Measurements from ENCODE around the gene MTLN.
A peak's percentile ranks its signal among the peaks of the same experiment; 100 is the strongest.
"Not testable (repeated sequence)": the region's sequence is repeated elsewhere in the genome, so short reads cannot be mapped to it uniquely, and the experiment has no call there.

Gene MTLN

DNA sequence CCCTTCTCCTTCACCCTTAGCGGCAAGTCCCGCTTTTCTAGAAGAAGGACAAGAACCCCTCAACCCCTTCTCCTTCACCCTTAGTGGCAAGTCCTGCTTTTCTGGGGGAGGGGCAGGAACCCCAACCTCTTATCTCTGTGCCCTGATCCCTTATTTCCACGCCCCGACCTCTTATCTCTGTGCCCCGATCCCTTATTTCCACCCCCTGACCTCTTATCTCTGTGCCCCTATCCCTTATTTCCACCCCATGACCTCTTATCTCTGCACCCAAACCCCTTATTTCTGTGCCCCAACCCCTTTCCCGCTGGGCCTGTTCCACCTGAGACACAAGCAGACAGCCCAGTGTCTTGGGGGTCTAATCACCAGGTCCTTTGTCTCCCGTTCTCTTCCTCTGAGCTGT is 6.5 kb upstream of the MTLN start:
- peaks cover 15% of the 10 kb centered on the region for H3K27me3 ChIP-seq (ENCODE audit: control insufficient read depth, insufficient read depth, low read length)
- H3K36me3 ChIP-seq (ENCODE audit: control insufficient read depth, insufficient read depth, low read length); H3K4me3 ChIP-seq (ENCODE audit: low read length); H3K4me1 ChIP-seq (ENCODE audit: control insufficient read depth, insufficient read depth, low read length); H3K9me3 ChIP-seq (ENCODE audit: control insufficient read depth, low read length); H3K9ac ChIP-seq (ENCODE audit: low read length): not testable (repeated sequence)

DNA sequence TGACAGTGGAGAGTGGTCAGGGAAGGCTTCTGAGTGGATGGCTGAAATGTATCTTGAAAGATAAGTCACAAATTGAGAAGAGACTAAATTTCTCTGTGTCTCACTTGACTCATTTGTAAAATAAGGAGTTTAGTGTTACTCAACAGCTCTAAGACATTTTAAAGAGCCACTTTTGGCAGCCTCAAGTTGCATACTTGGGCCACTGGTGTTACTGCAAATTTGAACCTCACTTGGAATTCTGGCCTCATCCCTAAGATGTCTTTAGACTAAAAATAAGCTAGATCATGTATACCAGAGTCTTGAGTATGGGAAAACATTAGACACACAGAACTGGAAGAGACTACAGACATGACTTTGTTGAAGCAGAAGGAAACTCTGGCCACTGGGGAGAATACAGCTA is 4.5 kb upstream of the MTLN start:
- Histone ChIP-seq H3K36me3 (ENCODE audit: control insufficient read depth, insufficient read depth, low read length) (no peaks in the 10 kb centered on the region), H3K9me3 (ENCODE audit: control insufficient read depth, low read length) (no peaks in the 10 kb centered on the region), H3K9ac (ENCODE audit: low read length) (no peak overlapping the region), H3K4me1 (ENCODE audit: control insufficient read depth, insufficient read depth, low read length) (no peaks in the 10 kb centered on the region), H3K27me3 (ENCODE audit: control insufficient read depth, insufficient read depth, low read length) (peaks cover 15% of the 10 kb centered on the region), H3K4me3 (ENCODE audit: low read length) (no peak overlapping the region)

DNA sequence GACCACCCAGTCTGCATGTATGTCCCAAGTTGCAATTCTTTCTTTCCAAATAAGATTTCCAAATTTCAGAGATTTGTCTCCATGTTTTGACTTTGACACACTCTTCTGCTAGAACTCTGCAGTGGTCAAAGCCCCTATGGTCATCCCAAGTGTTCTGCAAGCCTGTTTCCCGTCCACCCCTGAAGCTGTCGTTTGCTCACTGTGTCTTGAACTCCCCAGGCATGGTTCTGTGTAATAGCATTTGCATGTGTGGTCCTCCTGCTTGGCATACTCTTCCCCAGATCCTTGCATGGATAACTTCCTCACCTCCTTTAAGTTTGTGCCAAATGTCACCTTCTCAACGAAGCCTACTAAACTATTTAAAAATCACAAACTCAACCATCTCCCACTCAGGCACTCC is 3.9 kb upstream of the MTLN start:
- Histone ChIP-seq H3K4me1 (ENCODE audit: control insufficient read depth, insufficient read depth, low read length) (no peaks in the 10 kb centered on the region), H3K4me3 (ENCODE audit: low read length) (no peak overlapping the region), H3K9ac (ENCODE audit: low read length) (no peak overlapping the region), H3K36me3 (ENCODE audit: control insufficient read depth, insufficient read depth, low read length) (no peaks in the 10 kb centered on the region), H3K27me3 (ENCODE audit: control insufficient read depth, insufficient read depth, low read length) (peaks cover 15% of the 10 kb centered on the region), H3K9me3 (ENCODE audit: control insufficient read depth, low read length) (no peaks in the 10 kb centered on the region)

DNA sequence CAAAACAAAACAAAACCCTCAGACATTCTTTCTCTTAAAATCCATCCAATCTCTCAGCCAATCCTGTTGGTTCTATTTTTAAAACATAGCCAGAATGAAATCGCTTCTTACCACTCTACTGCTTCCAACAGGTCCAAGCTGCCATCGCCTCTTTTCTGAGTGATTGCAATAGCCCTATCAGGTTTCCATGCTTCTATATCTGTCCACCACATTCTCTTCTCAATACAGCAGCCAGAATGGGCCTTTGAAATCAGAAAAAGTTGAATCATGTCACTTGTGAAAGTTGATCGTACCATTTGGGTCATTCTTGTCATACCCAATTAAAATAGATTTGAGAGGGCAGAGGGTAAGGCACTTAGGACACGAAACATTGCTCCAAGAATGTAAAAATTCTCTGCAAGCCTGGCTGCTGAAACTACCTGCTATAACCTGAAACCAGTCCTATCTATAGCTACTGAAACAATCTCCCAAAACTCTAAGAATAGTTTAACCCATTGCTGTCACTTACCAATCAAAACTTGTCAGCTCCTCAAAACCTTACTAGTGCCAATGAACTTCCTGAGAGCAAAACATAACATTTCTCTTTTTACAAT is 3.3 kb upstream of the MTLN start:
- no peak overlapping the region for H3K4me3 ChIP-seq (ENCODE audit: low read length)
- H3K4me1 ChIP-seq (ENCODE audit: control insufficient read depth, insufficient read depth, low read length): no peaks in the 10 kb centered on the region
- peaks cover 15% of the 10 kb centered on the region for H3K27me3 ChIP-seq (ENCODE audit: control insufficient read depth, insufficient read depth, low read length)
- no peaks in the 10 kb centered on the region for H3K36me3 ChIP-seq (ENCODE audit: control insufficient read depth, insufficient read depth, low read length)
- no peaks in the 10 kb centered on the region for H3K9me3 ChIP-seq (ENCODE audit: control insufficient read depth, low read length)
- no peak overlapping the region for H3K9ac ChIP-seq (ENCODE audit: low read length)

GRCh38 chr2:110215091-110215490 is 2.7 kb upstream of the MTLN start:
- Histone ChIP-seq H3K36me3 (ENCODE audit: control insufficient read depth, insufficient read depth, low read length) (no peaks in the 10 kb centered on the region), H3K27me3 (ENCODE audit: control insufficient read depth, insufficient read depth, low read length) (peaks cover 15% of the 10 kb centered on the region), H3K4me3 (ENCODE audit: low read length) (no peak overlapping the region), H3K4me1 (ENCODE audit: control insufficient read depth, insufficient read depth, low read length) (no peaks in the 10 kb centered on the region), H3K9ac (ENCODE audit: low read length) (no peak overlapping the region), H3K9me3 (ENCODE audit: control insufficient read depth, low read length) (no peaks in the 10 kb centered on the region)

GRCh38 chr2:110213522-110213921 is 1.2 kb upstream of the MTLN start:
- H3K4me1 ChIP-seq (ENCODE audit: control insufficient read depth, insufficient read depth, low read length); H3K9me3 ChIP-seq (ENCODE audit: control insufficient read depth, low read length); H3K36me3 ChIP-seq (ENCODE audit: control insufficient read depth, insufficient read depth, low read length); H3K4me3 ChIP-seq (ENCODE audit: low read length); H3K9ac ChIP-seq (ENCODE audit: low read length): not testable (repeated sequence)
- peaks cover 15% of the 10 kb centered on the region for H3K27me3 ChIP-seq (ENCODE audit: control insufficient read depth, insufficient read depth, low read length)

- Histone ChIP-seq H3K4me3 (ENCODE audit: low read length) (no peak overlapping the region), H3K9ac (ENCODE audit: low read length) (no peak overlapping the region), H3K4me1 (ENCODE audit: control insufficient read depth, insufficient read depth, low read length) (peaks cover 5% of the 10 kb centered on the region), H3K36me3 (ENCODE audit: control insufficient read depth, insufficient read depth, low read length) (no peaks in the 10 kb centered on the region), H3K9me3 (ENCODE audit: control insufficient read depth, low read length) (no peaks in the 10 kb centered on the region), H3K27me3 (ENCODE audit: control insufficient read depth, insufficient read depth, low read length) (no peaks in the 10 kb centered on the region)
Observed at GRCh38 chr2:110205660-110206455, 6.5 kb downstream of the MTLN start.

DNA sequence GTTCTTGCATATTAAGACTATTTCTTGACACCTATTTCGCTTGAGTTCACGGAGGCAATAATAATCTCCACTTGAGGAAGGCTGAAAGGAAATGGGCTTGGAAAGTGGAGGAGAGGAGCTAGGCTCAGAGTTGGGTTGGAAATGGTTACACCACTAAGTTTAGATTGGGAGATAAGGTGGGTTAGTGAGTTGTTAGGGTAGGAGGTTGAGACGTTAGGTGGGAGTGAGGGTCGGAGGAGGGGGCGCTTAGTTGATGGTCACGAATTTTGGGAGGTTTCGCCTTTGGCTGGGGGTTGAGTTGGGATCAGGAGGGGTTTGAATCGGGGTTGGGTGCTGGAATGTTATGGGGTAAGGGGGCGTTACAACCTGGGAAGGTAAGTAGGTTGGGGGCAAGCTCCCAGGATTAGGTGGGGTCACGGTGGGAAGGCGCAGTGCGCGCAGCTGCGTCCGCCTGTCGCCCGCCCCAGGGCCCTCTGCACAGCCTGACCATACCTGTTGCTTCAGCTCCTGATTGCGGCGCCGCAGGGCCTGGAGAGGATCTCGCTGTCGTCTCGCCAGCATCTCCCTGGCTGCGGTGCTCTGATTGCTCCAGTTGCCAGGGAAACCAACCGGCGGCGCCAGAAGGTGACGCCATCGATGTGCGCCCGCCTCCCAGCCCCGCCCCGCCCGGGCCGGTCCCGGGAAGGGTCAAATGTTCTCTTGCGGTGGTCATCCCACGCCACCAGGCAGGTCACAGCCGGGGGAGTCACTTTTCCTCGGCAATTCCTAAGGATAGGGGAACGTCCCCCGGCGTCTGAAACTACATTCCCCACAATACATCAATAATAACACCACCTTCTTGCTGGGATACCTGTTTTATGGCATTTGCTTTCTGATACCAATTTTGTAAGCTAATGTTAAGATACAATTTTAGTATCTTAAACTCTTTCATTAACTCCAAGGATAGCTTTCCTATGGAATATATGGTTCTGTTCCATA is 7.7 kb downstream of the MTLN start, which contains the start of gene NPHP1:
Gene NPHP1 (minus strand): TSS at position 606 of the 978 bp plus-strand sequence. CDS start 45 bp downstream, at position 561.
- Histone ChIP-seq H3K27me3 (ENCODE audit: control insufficient read depth, insufficient read depth, low read length) (no peaks in the 10 kb centered on the region), H3K9me3 (ENCODE audit: control insufficient read depth, low read length) (no peaks in the 10 kb centered on the region), H3K9ac (ENCODE audit: low read length) (peak within 1 kb of the TSS; percentile 74), H3K36me3 (ENCODE audit: control insufficient read depth, insufficient read depth, low read length) (no peaks in the 10 kb centered on the region), H3K4me1 (ENCODE audit: control insufficient read depth, insufficient read depth, low read length) (peaks cover 5% of the 10 kb centered on the region), H3K4me3 (ENCODE audit: low read length) (peak within 1 kb of the TSS; percentile 60)

DNA sequence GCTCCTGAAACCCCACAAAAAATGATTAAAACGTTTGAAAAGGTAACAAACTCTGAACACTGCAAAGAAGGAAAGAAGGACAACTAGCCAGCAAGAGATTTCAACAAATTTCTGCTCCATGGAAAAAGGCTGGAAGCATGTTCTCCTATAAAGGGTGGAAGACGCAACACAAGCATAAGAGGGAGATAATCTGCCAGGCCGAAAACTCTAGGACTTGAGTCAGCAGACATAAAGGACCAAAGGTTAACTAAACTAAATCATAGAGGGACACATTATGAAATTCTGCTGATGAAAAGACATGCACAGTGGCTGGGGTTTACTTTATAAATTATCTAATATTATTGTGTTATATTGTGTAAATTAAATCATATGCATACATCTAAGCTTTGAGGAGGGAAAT is 14.3 kb downstream of the MTLN start:
- Histone ChIP-seq H3K36me3 (ENCODE audit: control insufficient read depth, insufficient read depth, low read length) (no peaks in the 10 kb centered on the region), H3K4me3 (ENCODE audit: low read length) (no peak overlapping the region), H3K4me1 (ENCODE audit: control insufficient read depth, insufficient read depth, low read length) (no peaks in the 10 kb centered on the region), H3K9me3 (ENCODE audit: control insufficient read depth, low read length) (no peaks in the 10 kb centered on the region), H3K27me3 (ENCODE audit: control insufficient read depth, insufficient read depth, low read length) (no peaks in the 10 kb centered on the region), H3K9ac (ENCODE audit: low read length) (no peak overlapping the region)

GRCh38 chr2:110197452-110197851 is 14.9 kb downstream of the MTLN start:
- Histone ChIP-seq H3K9me3 (ENCODE audit: control insufficient read depth, low read length) (no peaks in the 10 kb centered on the region), H3K27me3 (ENCODE audit: control insufficient read depth, insufficient read depth, low read length) (no peaks in the 10 kb centered on the region), H3K4me1 (ENCODE audit: control insufficient read depth, insufficient read depth, low read length) (no peaks in the 10 kb centered on the region), H3K4me3 (ENCODE audit: low read length) (no peak overlapping the region), H3K36me3 (ENCODE audit: control insufficient read depth, insufficient read depth, low read length) (no peaks in the 10 kb centered on the region), H3K9ac (ENCODE audit: low read length) (no peak overlapping the region)

DNA sequence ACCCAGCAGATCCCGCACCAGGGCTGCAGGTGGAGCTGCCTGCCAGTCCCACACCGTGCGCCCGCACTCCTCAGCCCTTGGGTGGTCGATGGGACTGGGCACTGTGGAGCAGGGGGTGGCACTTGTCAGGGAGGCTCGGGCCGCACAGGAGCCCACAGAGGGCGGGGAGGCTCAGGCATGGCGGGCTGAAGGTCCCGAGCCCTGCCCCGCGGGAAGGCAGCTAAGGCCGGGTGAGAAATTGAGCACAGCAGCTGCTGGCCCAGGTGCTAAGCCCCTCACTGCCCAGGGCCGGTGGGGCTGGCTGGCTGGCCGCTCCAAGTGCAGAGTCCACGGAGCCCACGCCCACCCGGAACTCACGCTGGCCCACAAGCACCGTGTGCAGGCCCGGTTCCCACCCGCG is 22.2 kb downstream of the MTLN start:
- not testable (repeated sequence) for H3K4me1 ChIP-seq (ENCODE audit: control insufficient read depth, insufficient read depth, low read length); H3K9me3 ChIP-seq (ENCODE audit: control insufficient read depth, low read length); H3K27me3 ChIP-seq (ENCODE audit: control insufficient read depth, insufficient read depth, low read length); H3K9ac ChIP-seq (ENCODE audit: low read length); H3K4me3 ChIP-seq (ENCODE audit: low read length); H3K36me3 ChIP-seq (ENCODE audit: control insufficient read depth, insufficient read depth, low read length)

- H3K4me3 ChIP-seq (ENCODE audit: low read length): no peak overlapping the region
- no peak overlapping the region for H3K9ac ChIP-seq (ENCODE audit: low read length)
- no peaks in the 10 kb centered on the region for H3K9me3 ChIP-seq (ENCODE audit: control insufficient read depth, low read length)
- H3K27me3 ChIP-seq (ENCODE audit: control insufficient read depth, insufficient read depth, low read length): no peaks in the 10 kb centered on the region
- no peaks in the 10 kb centered on the region for H3K4me1 ChIP-seq (ENCODE audit: control insufficient read depth, insufficient read depth, low read length)
- H3K36me3 ChIP-seq (ENCODE audit: control insufficient read depth, insufficient read depth, low read length): no peaks in the 10 kb centered on the region
Observed at GRCh38 chr2:110182449-110182848, 29.9 kb downstream of the MTLN start.
